GM23248 (cell line): Measurements from ENCODE around the gene CFAP99.

ENCODE experiments used
- EZH2 ChIP-seq: fragments of 200-600 bp; sonication (generic); IDR thresholded peaks from 2 replicates; pipeline ENCODE4 v1.6.1; 2018; ENCODE audit warnings: antibody characterized with exemption, mild to moderate bottlenecking; ENCODE audit not compliant: insufficient read depth, poor library complexity, severe bottlenecking
- EZH2phosphoT487 ChIP-seq: fragments of 200-600 bp; sonication (generic); IDR thresholded peaks from 2 replicates; pipeline ENCODE4 v1.6.1; 2018; ENCODE audit warnings: antibody characterized with exemption, moderate library complexity, mild to moderate bottlenecking, low read depth; ENCODE audit not compliant: insufficient read depth

GRCh38 chr4:2370597-2371320 lies 48.0 kb upstream of the CFAP99 start:
- TF ChIP-seq EZH2 = no peak
- no peak for TF ChIP-seq EZH2phosphoT487
